ENCODE data around the gene MTMR8.

The MTMR8 gene

GRCh38 chrX:64306712-64307111, 88.5 kb downstream of the MTMR8 start:
- no peak for DNase-seq (ENCODE audit: low read depth)

GRCh38 chrX:64291123-64291522, 104.1 kb downstream of the MTMR8 start:
- no peak for DNase-seq (ENCODE audit: low read depth)

- DNase-seq (ENCODE audit: low read depth) = no peak
These were observed 130.0 kb downstream of the MTMR8 start for GRCh38 chrX:64265265-64265664.

GRCh38 chrX:64230123-64230970, 164.9 kb downstream of the MTMR8 start, which contains the start of gene ASB12:
Gene ASB12, minus strand, starts transcription at chrX:64230607. Its CDS starts 4,957 bp downstream, at chrX:64225650.
- no peak for DNase-seq (ENCODE audit: low read depth)

GRCh38 chrX:64229154-64229553, 166.1 kb downstream of the MTMR8 start:
- no peak for DNase-seq (ENCODE audit: low read depth)
